K562 (cell line): Measurements from ENCODE around the gene UBE2I. TPM values are rescaled to one million over a fixed set of nuclear protein-coding genes. Genes with fewer than 3 reads are reported as not detected.

Experiments used
- ARID1B ChIP-seq: fragments of 450-650 bp; IDR thresholded peaks from 2 replicates; pipeline ENCODE4 v1.6.1; 2016; ENCODE audit warnings: antibody characterized with exemption, mild to moderate bottlenecking, inconsistent platforms
- ATF1 ChIP-seq, 2 experiments: fragments of 450-650 bp in 1 of 2; IDR thresholded peaks; 2 replicates each; pipeline ENCODE4 v1.6.1; 2016; ENCODE audit warnings: missing compliant biosample characterization in 1 of 2, missing genetic modification characterization in 1 of 2
- ELF2 ChIP-seq: fragments of 250-450 bp; sonication (Bioruptor Pico); IDR thresholded peaks from 2 replicates; pipeline ENCODE4 v1.5.0; 2021; ENCODE audit warnings: mild to moderate bottlenecking
- ETS1 ChIP-seq: conservative IDR thresholded peaks from 2 replicates; pipeline ENCODE4 v1.6.1; 2011; ENCODE audit warnings: low read depth, mild to moderate bottlenecking, low read length; ENCODE audit not compliant: control insufficient read depth
- FOS ChIP-seq: IDR thresholded peaks from 3 replicates; pipeline ENCODE4 v1.6.1; 2011; ENCODE audit not compliant: insufficient read length; ENCODE audit errors: extremely low read depth
- FOXK1 ChIP-seq: sonication (generic); formaldehyde crosslinking; IDR thresholded peaks from 2 replicates; pipeline ENCODE4 v1.8.0; 2022; ENCODE audit warnings: missing genetic modification reagents, mild to moderate bottlenecking, borderline replicate concordance
- HBP1 ChIP-seq: fragments of 450-650 bp; formaldehyde crosslinking; IDR thresholded peaks from 2 replicates; pipeline ENCODE4 v1.4.0; 2022; ENCODE audit warnings: missing genetic modification characterization
- HCFC1 ChIP-seq: IDR thresholded peaks from 2 replicates; pipeline ENCODE4 v1.6.1; 2012; ENCODE audit warnings: low read depth, low read length, improper control_type of control experiment
- HIVEP1 ChIP-seq: fragments of 250-450 bp; sonication (Bioruptor Pico); IDR thresholded peaks from 2 replicates; pipeline ENCODE4 v1.4.0; 2020; ENCODE audit warnings: mild to moderate bottlenecking
- HMG20B ChIP-seq: fragments of 250-450 bp; sonication (Bioruptor Pico); IDR thresholded peaks from 2 replicates; pipeline ENCODE4 v1.5.0; 2021; ENCODE audit warnings: mild to moderate bottlenecking
- HOMEZ ChIP-seq: fragments of 250-450 bp; sonication (Bioruptor Pico); IDR thresholded peaks from 2 replicates; pipeline ENCODE4 v1.4.0; 2020; ENCODE audit warnings: mild to moderate bottlenecking, moderate library complexity
- KDM1A ChIP-seq, 2 experiments: fragments of 450-650 bp; IDR thresholded peaks; 2 replicates each; pipeline ENCODE4 v1.6.1; 2016; ENCODE audit warnings: mild to moderate bottlenecking in 2 of 2
- NEUROD1 ChIP-seq: fragments of 150-350 bp; IDR thresholded peaks from 2 replicates; pipeline ENCODE4 v1.6.1; 2014; ENCODE audit warnings: borderline replicate concordance, low read length, low read depth; ENCODE audit not compliant: partially characterized antibody
- NRF1 ChIP-seq, 2 experiments: fragments of 450-650 bp; IDR thresholded peaks in 1 of 2; conservative IDR thresholded peaks in 1 of 2; 2 replicates each; pipeline ENCODE4 v1.6.1; 2014; ENCODE audit warnings: mild to moderate bottlenecking in 2 of 2
- PKNOX1 ChIP-seq: fragments of 450-650 bp; IDR thresholded peaks from 2 replicates; pipeline ENCODE4 v1.6.1; 2016
- PTTG1 ChIP-seq: fragments of 450-650 bp; IDR thresholded peaks from 2 replicates; pipeline ENCODE4 v1.6.1; 2016; ENCODE audit warnings: low read depth, mild to moderate bottlenecking, missing genetic modification characterization, missing compliant biosample characterization
- RBFOX2 ChIP-seq: fragments of 200-400 bp; formaldehyde crosslinking; IDR thresholded peaks from 2 replicates; pipeline ENCODE4 v1.6.1; 2017; ENCODE audit warnings: low read depth, mild to moderate bottlenecking, low read length, moderate library complexity
- SP1 ChIP-seq: sonication (generic); formaldehyde crosslinking; IDR thresholded peaks from 2 replicates; pipeline ENCODE4 v1.8.1; 2022; ENCODE audit warnings: mild to moderate bottlenecking, missing genetic modification reagents
- VEZF1 ChIP-seq: fragments of 200-800 bp; sonication (Bioruptor generic); IDR thresholded peaks from 2 replicates; pipeline ENCODE4 v1.6.1; 2017; ENCODE audit warnings: missing genetic modification characterization, missing compliant biosample characterization
- XRCC4 ChIP-seq: IDR thresholded peaks from one replicate; pipeline ENCODE4 v1.6.1; 2011; ENCODE audit not compliant: insufficient read depth, insufficient read length; ENCODE audit errors: extremely low read depth
- ZBED1 ChIP-seq: IDR thresholded peaks from 2 replicates; pipeline ENCODE4 v1.6.1; 2014
- ZNF124 ChIP-seq: sonication (generic); formaldehyde crosslinking; IDR thresholded peaks from 2 replicates; pipeline ENCODE4 v1.8.1; 2022; ENCODE audit warnings: missing genetic modification reagents
- polyA plus RNA-seq, 8 experiments: library from polyadenylated mRNA; depleted of rRNA in 4 of 8; stranded (reverse) in 5 of 8; unstranded in 3 of 8; fragments of >200 nt; fragmentation: Nextera tagmentation in 2 of 8; fragmentation: Illumina TruSeq in 1 of 8; extraction: Ambion mirVana in 2 of 8; extraction: Trizol in 1 of 8; gene quantifications; 2 replicates each; pipeline versions ENCODE4 v1.2.1 to v1.2.3, GENCODE V29; 2011 to 2014; ENCODE audit warnings: inconsistent platforms in 1 of 8, missing spikeins in 1 of 8
- total RNA-seq, 7 experiments: library from RNA; depleted of rRNA in 6 of 7; stranded (reverse); fragments of >200 nt in 6 of 7; fragmentation: Illumina TruSeq in 2 of 7; extraction: Trizol in 2 of 7; gene quantifications; 2 replicates each; pipeline versions ENCODE4 v1.2.1 to v1.2.3, GENCODE V29; 2011 to 2021; ENCODE audit warnings: low replicate concordance in 1 of 7

Gene UBE2I
- total and polyA plus RNA-seq, 9 of the 15 experiments (the other 6 are each of a cell fraction or from before 2014, with no cell fraction given), result 36.6 to 254 (median 104) TPM

- TF ChIP-seq FOS, result no peak
- no peak for TF ChIP-seq ZBED1
- no peak for TF ChIP-seq HCFC1
- peak; percentile 99 for TF ChIP-seq PTTG1 (tag)
- TF ChIP-seq HMG20B, result 0 out of 2 replicates have a peak, but pooled peaks have one; percentile 23
- TF ChIP-seq ETS1, result no peak
- TF ChIP-seq XRCC4, result no peak
- peak; percentile 50 for TF ChIP-seq ARID1B
- TF ChIP-seq ZNF124 (CRISPR knock-in tag), result no peak
- peak; percentile 74 for TF ChIP-seq PKNOX1
- TF ChIP-seq HIVEP1 (CRISPR knock-in tag), result peak; percentile 98
- TF ChIP-seq ATF1 (CRISPR knock-in tag; IDR thresholded peaks at IDR 0.05), result no peak
- peak; percentile 87 for TF ChIP-seq ATF1 (tag; IDR thresholded peaks at IDR 0.05)
- peak; percentile 90 for TF ChIP-seq ELF2
- TF ChIP-seq SP1 (CRISPR knock-in tag), result peak; percentile 41; the same call in 1 of the 2 replicates
- TF ChIP-seq NRF1 (conservative IDR thresholded peaks at IDR 0.05 in 1 of 2, IDR thresholded peaks at IDR 0.05 in 1 of 2), result peak; percentile 52 to 62
- peak; percentile 97 for TF ChIP-seq HOMEZ (CRISPR knock-in tag)
- TF ChIP-seq NEUROD1, result no peak
- 0 out of 2 replicates have a peak, but pooled peaks have one; percentile 38 for TF ChIP-seq FOXK1 (CRISPR knock-in tag)
- peak in 1 of 2 experiments; percentile 41; a peak in 2 of 4 replicates for TF ChIP-seq KDM1A (IDR thresholded peaks at IDR 0.05)
- no peak for TF ChIP-seq RBFOX2
- peak; percentile 97 for TF ChIP-seq HBP1 (CRISPR knock-in tag)
- peak; percentile 87 for TF ChIP-seq VEZF1 (CRISPR knock-in tag)
Observed at GRCh38 chr16:1293921-1294656, 15.3 kb upstream of the UBE2I start (continued).
